Dedifferentiated amniotic fluid mesenchymal stem cell (primary cell): ENCODE measurements around the gene IL17RE.

Source experiments
- DNase-seq: peaks from one replicate; pipeline ENCODE4 v3.0.0-alpha.2; 2016; ENCODE audit errors: extremely low spot score

IL17RE gene

DNA sequence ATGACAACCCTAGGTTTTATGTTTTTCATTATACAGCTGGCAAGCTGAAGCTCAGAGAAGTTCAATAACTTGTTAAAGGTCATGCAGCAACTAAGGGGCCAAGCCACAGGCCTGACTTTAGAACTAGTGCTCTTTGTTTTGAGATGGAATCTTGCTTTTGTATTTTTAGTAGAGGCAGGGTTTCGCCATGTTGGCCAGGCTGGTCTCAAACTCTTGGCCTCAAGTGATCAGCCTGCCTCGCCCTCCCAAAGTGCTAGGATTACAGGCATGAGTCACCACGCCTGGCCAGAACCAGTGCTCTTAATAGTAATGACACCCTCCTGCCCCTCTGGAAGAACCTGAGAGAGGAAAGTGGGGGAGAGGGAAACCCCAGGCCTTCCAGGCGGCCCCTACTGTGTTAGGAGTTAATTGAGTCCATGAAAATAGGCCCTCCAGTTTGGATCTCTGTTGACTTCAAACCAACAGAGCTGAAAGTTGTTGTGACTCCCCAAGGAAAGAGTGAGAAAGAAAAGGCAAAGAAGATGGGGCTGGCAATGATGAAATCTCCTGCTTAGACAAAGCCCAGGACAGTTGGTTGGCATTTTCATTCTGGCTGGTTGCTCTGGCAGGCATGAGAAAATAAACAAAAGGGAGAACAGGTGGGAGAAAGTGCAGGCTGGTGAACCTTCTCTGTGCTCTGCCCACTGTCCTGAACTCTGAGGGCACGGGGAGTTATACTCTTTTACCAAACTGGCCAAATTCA is 53.1 kb downstream of the IL17RE start:
- DNase-seq: no peak

DNA sequence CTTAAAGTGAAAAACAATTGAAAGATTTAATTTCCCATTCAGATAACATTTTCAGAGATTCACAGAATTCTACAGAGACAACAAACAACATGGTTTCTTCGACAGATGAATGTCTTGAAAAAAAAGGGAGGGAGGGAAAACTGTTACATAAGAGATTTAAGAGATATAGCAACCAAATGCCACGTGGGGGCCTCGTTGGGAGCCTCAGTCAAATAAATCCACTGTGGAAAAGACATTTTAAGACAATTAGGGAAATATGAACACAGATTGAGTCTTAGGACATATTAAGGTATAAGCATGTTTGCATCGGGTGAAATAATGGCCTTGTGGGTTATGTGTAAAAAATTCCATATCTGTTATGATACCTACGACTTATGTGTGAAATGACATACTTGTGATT is 54.6 kb downstream of the IL17RE start:
- no peak for DNase-seq

DNA sequence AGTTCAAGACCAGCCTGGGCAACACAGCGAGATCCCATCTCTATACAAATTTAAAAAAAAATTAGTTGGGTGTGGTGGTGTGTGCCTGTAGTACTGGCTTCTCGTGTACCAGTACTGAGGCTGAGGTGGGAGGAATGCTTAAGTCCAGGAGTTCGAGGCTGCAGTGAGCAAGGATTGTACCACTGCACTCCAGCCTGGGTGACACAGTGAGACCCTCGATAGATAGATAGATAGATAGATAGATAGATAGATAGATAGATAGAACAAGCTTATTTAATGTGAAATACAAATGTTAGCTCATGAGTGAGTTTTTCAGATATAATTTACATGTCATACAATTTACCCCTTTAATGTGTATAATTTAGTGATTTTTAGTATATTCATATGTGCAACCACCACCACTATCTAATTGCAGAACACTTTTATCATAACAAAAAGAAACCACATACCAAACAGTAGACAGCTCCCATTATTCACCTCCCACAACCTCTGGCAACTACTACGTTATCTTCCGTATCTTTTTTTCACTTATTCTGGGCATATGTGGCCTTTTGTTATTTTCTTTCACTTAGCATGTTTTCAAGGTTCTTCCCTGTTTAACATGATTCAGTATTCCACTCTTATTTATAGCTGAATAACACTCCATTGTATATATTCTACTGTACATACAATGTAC is 62.7 kb downstream of the IL17RE start:
- DNase-seq: no peak
